Measurements from ENCODE around the gene IQGAP1.
"Not testable (repeated sequence)": the region's sequence is repeated elsewhere in the genome, so short reads cannot be mapped to it uniquely, and the experiment has no call there.

Gene IQGAP1

DNA sequence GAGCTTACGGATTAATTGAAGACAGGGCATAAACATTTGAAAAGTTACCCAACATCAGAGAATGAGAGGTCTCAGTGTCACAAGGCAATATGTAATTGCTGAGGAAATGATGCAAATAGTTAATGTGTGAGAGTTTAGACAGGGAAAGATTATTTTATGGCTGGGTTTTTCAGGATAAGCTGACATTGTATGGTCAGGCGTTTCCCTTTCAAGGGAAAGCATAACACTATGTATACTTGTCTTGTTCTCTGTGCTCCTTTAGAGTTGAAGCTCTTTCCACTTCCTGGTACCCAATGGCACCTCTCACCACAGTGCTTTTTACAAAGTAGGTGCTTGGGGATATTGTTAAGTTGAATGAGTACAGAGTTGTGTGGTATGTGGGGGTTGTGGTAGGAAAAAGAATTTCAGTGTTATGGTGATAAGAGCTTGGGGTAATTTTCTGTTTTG lies 19.9 kb downstream of the IQGAP1 start:
- no peak for DNase-seq
- H3K9me3 Mint-ChIP-seq = peaks cover 13% of the 10 kb centered on the region
- H3K4me1 Mint-ChIP-seq = peaks cover 19% of the 10 kb centered on the region

DNA sequence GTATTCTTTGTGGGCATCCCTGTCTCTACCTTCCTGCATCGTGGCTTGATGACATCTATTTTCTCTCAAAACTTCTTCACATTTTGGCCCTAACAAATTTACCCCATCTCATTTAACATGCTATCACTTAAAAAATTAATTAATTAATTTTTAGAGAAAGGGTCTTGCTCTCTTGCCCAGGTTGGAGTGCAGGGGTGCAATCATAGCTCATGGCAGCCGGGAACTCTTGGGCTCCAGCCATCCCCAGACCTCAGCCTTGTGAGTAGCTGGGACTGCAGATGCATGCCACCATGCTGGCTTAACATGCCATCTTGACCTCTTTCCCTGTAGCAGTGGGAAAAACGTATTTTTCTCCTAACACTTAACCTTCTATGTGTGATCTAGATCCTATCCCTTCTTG lies 20.6 kb downstream of the IQGAP1 start:
- peaks cover 20% of the 10 kb centered on the region for H3K36me3 Mint-ChIP-seq (ENCODE audit: low read depth)
- TF ChIP-seq, protein P1, sequence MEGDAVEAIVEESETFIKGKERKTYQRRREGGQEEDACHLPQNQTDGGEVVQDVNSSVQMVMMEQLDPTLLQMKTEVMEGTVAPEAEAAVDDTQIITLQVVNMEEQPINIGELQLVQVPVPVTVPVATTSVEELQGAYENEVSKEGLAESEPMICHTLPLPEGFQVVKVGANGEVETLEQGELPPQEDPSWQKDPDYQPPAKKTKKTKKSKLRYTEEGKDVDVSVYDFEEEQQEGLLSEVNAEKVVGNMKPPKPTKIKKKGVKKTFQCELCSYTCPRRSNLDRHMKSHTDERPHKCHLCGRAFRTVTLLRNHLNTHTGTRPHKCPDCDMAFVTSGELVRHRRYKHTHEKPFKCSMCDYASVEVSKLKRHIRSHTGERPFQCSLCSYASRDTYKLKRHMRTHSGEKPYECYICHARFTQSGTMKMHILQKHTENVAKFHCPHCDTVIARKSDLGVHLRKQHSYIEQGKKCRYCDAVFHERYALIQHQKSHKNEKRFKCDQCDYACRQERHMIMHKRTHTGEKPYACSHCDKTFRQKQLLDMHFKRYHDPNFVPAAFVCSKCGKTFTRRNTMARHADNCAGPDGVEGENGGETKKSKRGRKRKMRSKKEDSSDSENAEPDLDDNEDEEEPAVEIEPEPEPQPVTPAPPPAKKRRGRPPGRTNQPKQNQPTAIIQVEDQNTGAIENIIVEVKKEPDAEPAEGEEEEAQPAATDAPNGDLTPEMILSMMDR (IDR thresholded peaks at IDR 0.05) = no peak
- no peak overlapping the region for H3K27ac Mint-ChIP-seq
- no peak for DNase-seq
- peaks cover 19% of the 10 kb centered on the region for H3K4me1 Mint-ChIP-seq
- H3K4me3 Mint-ChIP-seq = no peak overlapping the region
- peaks cover 13% of the 10 kb centered on the region for H3K9me3 Mint-ChIP-seq
- H3K27me3 Mint-ChIP-seq (ENCODE audit: low read depth, poor library complexity) = peaks cover 3% of the 10 kb centered on the region

More for the DNA sequence above, 19.9 kb downstream of the IQGAP1 start:
- Mint-ChIP-seq H3K36me3 (ENCODE audit: low read depth) (peaks cover 20% of the 10 kb centered on the region), H3K4me3 (no peak overlapping the region), H3K27ac (no peak overlapping the region), H3K27me3 (ENCODE audit: low read depth, poor library complexity) (peaks cover 3% of the 10 kb centered on the region)
- TF ChIP-seq, protein P1 (IDR thresholded peaks at IDR 0.05) = no peak

DNA sequence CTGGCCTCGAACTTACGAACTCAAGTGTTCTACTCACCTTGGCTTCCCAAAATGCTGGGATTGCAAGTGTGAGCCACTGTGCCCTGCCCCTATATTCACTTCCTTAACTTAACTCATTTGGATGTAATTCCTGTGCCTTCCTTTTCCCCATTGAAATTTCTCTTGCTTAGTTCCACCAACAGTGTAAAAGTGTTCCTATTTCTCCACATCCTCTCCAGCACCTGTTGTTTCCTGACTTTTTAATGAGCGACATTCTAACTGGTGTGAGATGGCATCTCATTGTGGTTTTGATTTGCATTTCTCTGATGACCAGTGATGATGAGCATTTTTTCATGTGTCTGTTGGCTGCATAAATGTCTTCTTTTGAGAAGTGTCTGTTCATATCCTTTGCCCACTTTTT lies 21.5 kb downstream of the IQGAP1 start:
- not testable (repeated sequence) for H3K27me3 Mint-ChIP-seq (ENCODE audit: low read depth, poor library complexity); DNase-seq; H3K4me3 Mint-ChIP-seq
- peaks cover 23% of the 10 kb centered on the region for H3K4me1 Mint-ChIP-seq
- H3K27ac Mint-ChIP-seq = peak overlapping the region; percentile 33
- peaks cover 20% of the 10 kb centered on the region for H3K36me3 Mint-ChIP-seq (ENCODE audit: low read depth)
- peaks cover 13% of the 10 kb centered on the region for H3K9me3 Mint-ChIP-seq

DNA sequence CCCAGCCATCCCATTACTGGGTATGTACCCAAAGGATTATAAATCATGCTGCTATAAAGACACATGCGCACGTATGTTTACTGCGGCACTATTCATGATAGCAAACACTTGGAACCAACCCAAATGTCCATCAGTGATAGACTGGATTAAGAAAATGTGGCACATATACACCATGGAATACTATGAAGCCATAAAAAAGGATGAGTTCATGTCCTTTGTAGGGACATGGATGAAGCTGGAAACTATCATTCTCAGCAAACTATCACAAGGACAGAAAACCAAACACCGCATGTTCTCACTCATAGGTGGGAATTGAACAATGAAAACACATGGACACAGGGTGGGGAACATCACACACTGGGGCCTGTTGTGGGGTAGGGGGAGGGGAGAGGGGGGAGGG lies 22.3 kb downstream of the IQGAP1 start:
- DNase-seq; H3K27me3 Mint-ChIP-seq (ENCODE audit: low read depth, poor library complexity); H3K27ac Mint-ChIP-seq; H3K4me3 Mint-ChIP-seq: not testable (repeated sequence)
- H3K4me1 Mint-ChIP-seq = peaks cover 20% of the 10 kb centered on the region
- peaks cover 13% of the 10 kb centered on the region for H3K9me3 Mint-ChIP-seq
- H3K36me3 Mint-ChIP-seq (ENCODE audit: low read depth) = peaks cover 20% of the 10 kb centered on the region

DNA sequence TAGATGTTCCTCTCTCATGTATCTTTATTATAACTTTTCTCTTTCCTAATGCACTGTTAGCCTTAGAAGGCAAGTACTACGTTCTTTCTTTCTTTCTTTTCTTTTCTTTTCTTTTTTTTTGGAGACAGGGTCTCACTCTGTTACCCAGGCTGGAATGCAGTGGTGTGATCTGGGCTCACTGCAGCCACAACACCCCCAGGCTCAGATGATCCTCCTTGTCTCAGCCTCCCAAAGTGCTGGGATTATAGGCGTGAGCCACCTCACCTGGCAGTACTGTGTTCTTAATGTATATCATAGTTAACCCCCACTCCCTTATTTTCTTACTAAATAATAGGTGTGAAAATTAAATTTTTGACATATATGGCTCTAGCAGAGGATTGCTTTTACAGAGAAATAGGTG lies 23.1 kb downstream of the IQGAP1 start:
- Mint-ChIP-seq H3K9me3 (peaks cover 13% of the 10 kb centered on the region), H3K36me3 (ENCODE audit: low read depth) (peaks cover 20% of the 10 kb centered on the region), H3K4me3 (no peak overlapping the region), H3K4me1 (peaks cover 15% of the 10 kb centered on the region), H3K27me3 (ENCODE audit: low read depth, poor library complexity) (peaks cover 3% of the 10 kb centered on the region), H3K27ac (no peak overlapping the region)
- TF ChIP-seq, protein P1 (IDR thresholded peaks at IDR 0.05) = no peak
- DNase-seq = no peak

DNA sequence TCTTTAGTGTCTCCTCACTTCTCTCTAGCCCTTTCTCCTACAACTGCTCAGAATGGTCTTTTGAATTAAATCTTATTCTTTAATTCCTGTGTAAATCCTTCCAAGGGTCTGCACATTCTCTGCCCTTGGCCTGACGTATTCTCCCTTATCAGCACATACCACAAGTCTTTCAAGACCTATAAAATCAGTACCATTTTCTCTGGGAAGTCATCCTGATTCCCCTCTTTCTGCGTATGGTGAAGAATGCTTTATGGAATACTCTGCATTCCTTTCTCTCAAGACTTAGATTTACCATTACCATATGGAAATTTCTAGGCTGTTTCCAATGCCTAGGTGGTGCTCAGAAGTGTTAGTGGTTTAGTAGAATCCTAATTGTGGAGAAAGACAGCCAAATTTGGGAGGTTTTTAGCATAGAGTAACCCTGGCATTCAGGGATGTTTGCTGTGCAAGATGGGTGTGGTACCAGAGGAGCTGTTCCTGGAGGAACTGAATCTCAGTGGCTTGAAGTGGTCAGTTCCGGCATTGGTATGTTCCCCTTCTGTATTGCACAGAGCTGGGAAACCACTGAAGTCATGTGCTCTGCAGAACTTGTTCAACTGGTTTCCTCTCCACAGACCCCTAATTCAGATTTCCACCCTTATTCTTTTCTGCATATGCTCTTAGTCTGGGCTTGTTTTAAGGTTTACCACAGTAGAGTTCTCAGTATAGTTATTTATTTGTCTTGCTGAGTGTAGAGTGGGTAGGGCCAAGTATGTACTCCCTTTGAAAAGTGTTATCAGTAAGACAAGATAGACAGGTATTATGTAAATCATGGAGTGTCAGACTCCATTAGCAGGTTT lies 24.5 kb downstream of the IQGAP1 start:
- peaks cover 3% of the 10 kb centered on the region for H3K27me3 Mint-ChIP-seq (ENCODE audit: low read depth, poor library complexity)
- peaks cover 29% of the 10 kb centered on the region for H3K36me3 Mint-ChIP-seq (ENCODE audit: low read depth)
- no peak for DNase-seq
- H3K9me3 Mint-ChIP-seq = peaks cover 24% of the 10 kb centered on the region
- no peak overlapping the region for H3K4me3 Mint-ChIP-seq
- H3K27ac Mint-ChIP-seq = no peak overlapping the region
- peaks cover 5% of the 10 kb centered on the region for H3K4me1 Mint-ChIP-seq
- TF ChIP-seq, protein P1 (IDR thresholded peaks at IDR 0.05) = no peak
